ENCODE measurements around the gene ANGPTL7. TPM values are rescaled to one million over a fixed set of nuclear protein-coding genes. Genes with fewer than 3 reads are reported as not detected.

Gene ANGPTL7
- total and polyA plus RNA-seq, 2 donors (not counting 1 experiment from before 2014, with no cell fraction given) = 0.34 to 1.5 TPM

- H3K27me3 ChIP-seq (ENCODE audit: control insufficient read depth, insufficient read depth, low read length) = no peaks in the 10 kb centered on the region
- no peak overlapping the region for H2AFZ ChIP-seq (ENCODE audit: low read length)
- no peak for TF ChIP-seq EZH2 (IDR thresholded peaks at IDR 0.05; ENCODE audit: low read length, missing control alignments)
- no peak overlapping the region for H3K9ac ChIP-seq (ENCODE audit: insufficient read depth, low read length)
- H4K20me1 ChIP-seq (ENCODE audit: control insufficient read depth, extremely low read depth, insufficient read depth, low read length) = no peaks in the 10 kb centered on the region
- H3K4me1 ChIP-seq (ENCODE audit: control insufficient read depth, extremely low read depth, insufficient read depth, low read length) = no peaks in the 10 kb centered on the region
- no peaks in the 10 kb centered on the region for H3K9me3 ChIP-seq (ENCODE audit: control insufficient read depth, insufficient read depth, low read depth, low read length)
- no peak overlapping the region for H3K4me3 ChIP-seq (replicated peaks in 1 of 4; ENCODE audit: control extremely low read depth in 1 of 4, insufficient read depth in 1 of 4, low read depth in 3 of 4, low read length in 4 of 4)
- no peak for DNase-seq (ENCODE audit: low read depth in 2 of 2)
- no peaks in the 10 kb centered on the region for H3K79me2 ChIP-seq (ENCODE audit: control insufficient read depth, insufficient read depth, low read length)
- no peak overlapping the region for H3K4me2 ChIP-seq (ENCODE audit: extremely low read depth, insufficient read depth, low read length)
- no peak overlapping the region for H3K27ac ChIP-seq (ENCODE audit: insufficient read depth, low read length)
- H3K36me3 ChIP-seq (ENCODE audit: control insufficient read depth, insufficient read depth, low read length) = peaks cover 4% of the 10 kb centered on the region
Measured at GRCh38 chr1:11187000-11187399, 2.2 kb upstream of the ANGPTL7 start.

GRCh38 chr1:11187494-11187893 is 1.7 kb upstream of the ANGPTL7 start:
- no peak overlapping the region for H3K4me3 ChIP-seq (replicated peaks in 1 of 4; ENCODE audit: control extremely low read depth in 1 of 4, insufficient read depth in 1 of 4, low read depth in 3 of 4, low read length in 4 of 4)
- H3K9me3 ChIP-seq (ENCODE audit: control insufficient read depth, insufficient read depth, low read depth, low read length) = no peaks in the 10 kb centered on the region
- no peak overlapping the region for H3K27ac ChIP-seq (ENCODE audit: insufficient read depth, low read length)
- no peaks in the 10 kb centered on the region for H3K79me2 ChIP-seq (ENCODE audit: control insufficient read depth, insufficient read depth, low read length)
- H4K20me1 ChIP-seq (ENCODE audit: control insufficient read depth, extremely low read depth, insufficient read depth, low read length) = no peaks in the 10 kb centered on the region
- no peaks in the 10 kb centered on the region for H3K4me1 ChIP-seq (ENCODE audit: control insufficient read depth, extremely low read depth, insufficient read depth, low read length)
- no peak overlapping the region for H2AFZ ChIP-seq (ENCODE audit: low read length)
- no peak overlapping the region for H3K4me2 ChIP-seq (ENCODE audit: extremely low read depth, insufficient read depth, low read length)
- TF ChIP-seq, protein P1, sequence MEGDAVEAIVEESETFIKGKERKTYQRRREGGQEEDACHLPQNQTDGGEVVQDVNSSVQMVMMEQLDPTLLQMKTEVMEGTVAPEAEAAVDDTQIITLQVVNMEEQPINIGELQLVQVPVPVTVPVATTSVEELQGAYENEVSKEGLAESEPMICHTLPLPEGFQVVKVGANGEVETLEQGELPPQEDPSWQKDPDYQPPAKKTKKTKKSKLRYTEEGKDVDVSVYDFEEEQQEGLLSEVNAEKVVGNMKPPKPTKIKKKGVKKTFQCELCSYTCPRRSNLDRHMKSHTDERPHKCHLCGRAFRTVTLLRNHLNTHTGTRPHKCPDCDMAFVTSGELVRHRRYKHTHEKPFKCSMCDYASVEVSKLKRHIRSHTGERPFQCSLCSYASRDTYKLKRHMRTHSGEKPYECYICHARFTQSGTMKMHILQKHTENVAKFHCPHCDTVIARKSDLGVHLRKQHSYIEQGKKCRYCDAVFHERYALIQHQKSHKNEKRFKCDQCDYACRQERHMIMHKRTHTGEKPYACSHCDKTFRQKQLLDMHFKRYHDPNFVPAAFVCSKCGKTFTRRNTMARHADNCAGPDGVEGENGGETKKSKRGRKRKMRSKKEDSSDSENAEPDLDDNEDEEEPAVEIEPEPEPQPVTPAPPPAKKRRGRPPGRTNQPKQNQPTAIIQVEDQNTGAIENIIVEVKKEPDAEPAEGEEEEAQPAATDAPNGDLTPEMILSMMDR (conservative IDR thresholded peaks at IDR 0.05 in 1 of 2, IDR thresholded peaks at IDR 0.05 in 1 of 2; ENCODE audit: low read depth in 1 of 2, low read length in 2 of 2) = no peak
- TF ChIP-seq EZH2 (IDR thresholded peaks at IDR 0.05; ENCODE audit: low read length, missing control alignments) = no peak
- H3K9ac ChIP-seq (ENCODE audit: insufficient read depth, low read length) = no peak overlapping the region
- no peaks in the 10 kb centered on the region for H3K27me3 ChIP-seq (ENCODE audit: control insufficient read depth, insufficient read depth, low read length)
- H3K36me3 ChIP-seq (ENCODE audit: control insufficient read depth, insufficient read depth, low read length) = peaks cover 4% of the 10 kb centered on the region
- no peak for DNase-seq (ENCODE audit: low read depth in 2 of 2)

DNA sequence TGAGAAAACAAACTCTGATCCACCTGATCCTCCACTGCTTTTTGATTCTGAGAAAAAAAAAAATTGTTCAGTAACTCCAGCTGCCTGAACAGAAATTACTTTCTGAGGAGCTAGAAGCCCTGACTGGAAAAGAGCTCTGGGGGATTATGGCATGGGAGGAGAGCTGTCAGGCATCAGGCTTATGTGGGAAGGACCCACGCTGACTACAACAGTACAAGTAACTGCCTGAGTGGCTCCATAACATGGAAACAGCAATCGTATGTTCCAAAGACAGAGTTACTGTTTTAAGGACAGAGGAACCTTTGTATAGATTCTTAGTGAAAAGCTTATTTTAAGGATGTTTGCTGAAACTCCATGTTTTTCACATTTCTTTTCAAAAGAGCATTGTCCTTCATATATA is 1.2 kb upstream of the ANGPTL7 start:
- Histone ChIP-seq H2AFZ (ENCODE audit: low read length) (no peak overlapping the region), H3K9ac (ENCODE audit: insufficient read depth, low read length) (no peak overlapping the region), H4K20me1 (ENCODE audit: control insufficient read depth, extremely low read depth, insufficient read depth, low read length) (no peaks in the 10 kb centered on the region), H3K79me2 (ENCODE audit: control insufficient read depth, insufficient read depth, low read length) (no peaks in the 10 kb centered on the region), H3K27me3 (ENCODE audit: control insufficient read depth, insufficient read depth, low read length) (no peaks in the 10 kb centered on the region), H3K36me3 (ENCODE audit: control insufficient read depth, insufficient read depth, low read length) (peaks cover 4% of the 10 kb centered on the region), H3K4me2 (ENCODE audit: extremely low read depth, insufficient read depth, low read length) (no peak overlapping the region), H3K9me3 (ENCODE audit: control insufficient read depth, insufficient read depth, low read depth, low read length) (no peaks in the 10 kb centered on the region), H3K4me3 (replicated peaks in 1 of 4; ENCODE audit: control extremely low read depth in 1 of 4, insufficient read depth in 1 of 4, low read depth in 3 of 4, low read length in 4 of 4) (no peak overlapping the region), H3K27ac (ENCODE audit: insufficient read depth, low read length) (no peak overlapping the region), H3K4me1 (ENCODE audit: control insufficient read depth, extremely low read depth, insufficient read depth, low read length) (no peaks in the 10 kb centered on the region)
- TF ChIP-seq EZH2 (IDR thresholded peaks at IDR 0.05; ENCODE audit: low read length, missing control alignments) = no peak
- TF ChIP-seq, protein P1 (conservative IDR thresholded peaks at IDR 0.05 in 1 of 2, IDR thresholded peaks at IDR 0.05 in 1 of 2; ENCODE audit: low read depth in 1 of 2, low read length in 2 of 2) = no peak
- no peak for DNase-seq (ENCODE audit: low read depth in 2 of 2)

Data from fibroblast of lung (primary cell).